AG04450 (cell line): ENCODE results near the gene RNF135. TPM values are rescaled to one million over a fixed set of nuclear protein-coding genes. Genes with fewer than 3 reads are reported as not detected.
A peak's percentile ranks its signal among the peaks of the same experiment; 100 is the strongest.

Experiments
- CTCF ChIA-PET: fragments of 300-600, 350-600 bp; formaldehyde crosslinking; extraction: SDS; loops from one replicate; lab custom pipeline; 2022; ENCODE audit warnings: antibody characterized with exemption, inconsistent platforms; lab: Charles Lee
- POLR2A ChIA-PET: fragments of 350-600 bp; formaldehyde crosslinking; extraction: SDS; loops from one replicate; lab custom pipeline; 2021; ENCODE audit warnings: antibody characterized with exemption, inconsistent platforms; lab: Yijun Ruan, JAX
- DNase-seq: peaks from one replicate; pipeline ENCODE4 v3.0.0-alpha.2; 2011; ENCODE audit warnings: low read depth, low spot score
- H3K27ac ChIP-seq: one replicate; pipeline ENCODE4 v1.5.1; 2012; ENCODE audit warnings: low read depth, low read length, control low read depth
- H3K27me3 ChIP-seq: one replicate; pipeline ENCODE4 v1.6.0; 2012; ENCODE audit warnings: low read length; ENCODE audit not compliant: control insufficient read depth, insufficient read depth
- H3K4me3 ChIP-seq: 2 replicates; pipeline ENCODE4 v1.5.1; 2011; ENCODE audit warnings: mild to moderate bottlenecking, low read depth, low read length, control low read depth
- H3K9me3 ChIP-seq: 2 replicates; pipeline ENCODE4 v1.5.1; 2012; ENCODE audit warnings: low read length; ENCODE audit not compliant: control insufficient read depth, insufficient read depth
- polyA plus RNA-seq: library from polyadenylated mRNA; depleted of rRNA; stranded (reverse); fragments of >200 nt; gene quantifications from 2 replicates; pipeline ENCODE4 v1.2.3, GENCODE V29; 2011
- TF ChIP-seq, protein P1 (sequence below): IDR thresholded peaks from 2 replicates; pipeline ENCODE4 v1.5.1; 2011; ENCODE audit warnings: low read depth, low read length, control low read depth, inconsistent platforms

The RNF135 gene
- polyA plus RNA-seq, 1 experiment: 15.9 TPM

DNA sequence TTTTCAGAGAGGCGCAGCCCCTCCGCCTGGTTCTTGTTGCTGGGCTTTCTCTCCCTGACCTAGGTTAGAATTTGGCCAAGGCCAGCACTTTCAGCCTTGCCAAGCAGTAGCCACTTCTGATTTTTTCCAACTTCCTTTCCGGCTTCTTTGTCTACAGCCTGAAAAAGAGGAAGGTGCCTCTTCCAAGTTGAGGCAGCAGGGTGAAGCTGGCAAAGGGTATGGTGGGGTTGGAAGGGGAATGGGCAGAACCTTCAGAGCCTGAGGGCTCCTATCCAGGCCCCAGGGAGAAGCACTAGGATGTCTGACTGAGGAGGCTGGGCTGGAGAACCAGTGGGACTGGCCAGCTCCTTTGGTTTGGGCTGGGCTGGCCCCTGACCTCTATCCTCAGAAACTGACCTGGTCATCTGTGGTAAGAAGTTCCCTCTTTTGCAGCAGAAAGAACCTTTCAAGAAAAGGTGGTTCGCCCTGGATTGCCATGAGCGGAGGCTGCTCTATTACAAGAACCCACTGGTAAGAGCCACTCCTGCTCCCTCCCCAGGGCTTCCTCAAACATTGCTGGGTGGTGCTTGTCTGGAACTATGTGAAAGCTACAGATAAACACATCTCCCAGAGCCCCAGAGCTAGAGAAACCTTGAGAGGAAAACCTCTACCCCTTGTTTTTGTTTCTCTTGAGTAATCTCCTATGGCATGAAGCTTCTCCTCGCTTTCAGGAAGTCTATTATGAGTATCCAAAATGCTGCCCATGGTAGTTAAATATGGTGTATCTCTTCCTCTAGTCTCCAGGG is 16.6 kb upstream of the RNF135 start:
- CTCF ChIA-PET: interaction anchor here (0.6 kb wide), 1 partner anchor 613 kb away, joined by 3 read pairs; no protein-coding TSS in a partner anchor
- Histone ChIP-seq H3K4me3 (no peak overlapping the region), H3K27ac (peak overlapping the region; percentile 11), H3K27me3 (no peaks in the 10 kb centered on the region), H3K9me3 (no peaks in the 10 kb centered on the region)
- POLR2A ChIA-PET: no interaction called here
- no peak for DNase-seq
- TF ChIP-seq, protein P1, sequence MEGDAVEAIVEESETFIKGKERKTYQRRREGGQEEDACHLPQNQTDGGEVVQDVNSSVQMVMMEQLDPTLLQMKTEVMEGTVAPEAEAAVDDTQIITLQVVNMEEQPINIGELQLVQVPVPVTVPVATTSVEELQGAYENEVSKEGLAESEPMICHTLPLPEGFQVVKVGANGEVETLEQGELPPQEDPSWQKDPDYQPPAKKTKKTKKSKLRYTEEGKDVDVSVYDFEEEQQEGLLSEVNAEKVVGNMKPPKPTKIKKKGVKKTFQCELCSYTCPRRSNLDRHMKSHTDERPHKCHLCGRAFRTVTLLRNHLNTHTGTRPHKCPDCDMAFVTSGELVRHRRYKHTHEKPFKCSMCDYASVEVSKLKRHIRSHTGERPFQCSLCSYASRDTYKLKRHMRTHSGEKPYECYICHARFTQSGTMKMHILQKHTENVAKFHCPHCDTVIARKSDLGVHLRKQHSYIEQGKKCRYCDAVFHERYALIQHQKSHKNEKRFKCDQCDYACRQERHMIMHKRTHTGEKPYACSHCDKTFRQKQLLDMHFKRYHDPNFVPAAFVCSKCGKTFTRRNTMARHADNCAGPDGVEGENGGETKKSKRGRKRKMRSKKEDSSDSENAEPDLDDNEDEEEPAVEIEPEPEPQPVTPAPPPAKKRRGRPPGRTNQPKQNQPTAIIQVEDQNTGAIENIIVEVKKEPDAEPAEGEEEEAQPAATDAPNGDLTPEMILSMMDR: no peak

DNA sequence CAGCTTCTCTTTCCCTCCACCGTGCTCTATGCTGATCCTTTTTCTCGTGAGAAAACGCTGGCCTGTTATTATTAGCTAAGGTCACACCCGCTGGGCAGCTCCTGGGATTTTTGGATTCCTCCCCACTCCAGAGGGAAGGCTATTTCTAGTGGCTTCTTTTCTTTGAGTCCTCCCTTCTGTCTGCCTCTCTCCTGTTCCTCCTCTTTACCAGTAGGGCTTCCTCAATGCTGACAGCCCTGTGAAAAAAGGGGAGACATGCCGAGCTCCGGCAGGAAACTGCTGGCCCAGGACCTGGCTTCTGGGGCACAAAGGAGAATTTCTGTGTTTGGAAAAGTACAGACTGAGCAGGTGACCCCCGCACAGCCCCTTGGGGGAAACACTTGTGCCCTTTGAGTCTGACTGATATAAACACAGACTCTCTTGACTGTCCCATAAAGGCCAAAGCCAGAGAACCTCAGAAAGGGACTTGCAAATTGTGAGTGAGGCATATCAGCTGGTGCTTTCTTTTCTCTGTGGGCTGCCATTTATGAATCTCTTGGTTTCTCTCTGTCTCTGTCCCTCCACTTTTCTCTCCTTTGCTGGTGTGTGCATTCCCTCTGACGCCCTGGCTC is 14.0 kb upstream of the RNF135 start:
- DNase-seq: no peak
- Histone ChIP-seq H3K9me3 (no peaks in the 10 kb centered on the region), H3K27ac (peak overlapping the region; percentile 11), H3K27me3 (no peaks in the 10 kb centered on the region), H3K4me3 (no peak overlapping the region)
- TF ChIP-seq, protein P1: peak; percentile 26; the same call in 1 of the 2 replicates
- CTCF ChIA-PET: interaction anchor here (1.5 kb wide), 1 partner anchor 258 kb away, joined by 4 read pairs; no protein-coding TSS in a partner anchor
- POLR2A ChIA-PET: interaction anchor here (0.6 to 1.1 kb wide), 2 partner anchors 14 to 954 kb away, joined by 4 to 6 read pairs; partner anchors contain the start of gene RNF135

DNA sequence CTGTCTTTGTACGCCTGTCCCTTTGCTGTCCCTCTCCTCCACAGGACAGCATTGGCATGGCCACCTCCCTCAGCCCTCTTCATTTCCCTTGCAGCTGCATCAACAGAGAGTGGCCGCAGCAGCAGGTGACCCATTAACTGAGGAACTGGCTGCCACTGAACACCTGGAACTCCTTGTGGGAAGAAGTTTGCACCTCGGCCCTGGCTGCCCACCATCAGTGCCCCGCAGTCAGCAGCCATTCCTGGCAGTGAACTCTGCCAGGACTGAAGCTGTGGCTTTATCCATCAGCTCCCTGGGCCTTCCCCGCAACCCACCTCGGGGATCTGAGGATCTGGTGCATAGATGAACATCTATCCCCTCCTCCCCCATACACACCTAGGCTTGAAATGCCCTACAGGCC is 13.1 kb upstream of the RNF135 start:
- Histone ChIP-seq H3K27ac (no peak overlapping the region), H3K27me3 (no peaks in the 10 kb centered on the region), H3K4me3 (no peak overlapping the region), H3K9me3 (no peaks in the 10 kb centered on the region)
- ChIA-PET POLR2A (no interaction called here), CTCF (no interaction called here)
- DNase-seq: no peak
- TF ChIP-seq, protein P1: no peak

DNA sequence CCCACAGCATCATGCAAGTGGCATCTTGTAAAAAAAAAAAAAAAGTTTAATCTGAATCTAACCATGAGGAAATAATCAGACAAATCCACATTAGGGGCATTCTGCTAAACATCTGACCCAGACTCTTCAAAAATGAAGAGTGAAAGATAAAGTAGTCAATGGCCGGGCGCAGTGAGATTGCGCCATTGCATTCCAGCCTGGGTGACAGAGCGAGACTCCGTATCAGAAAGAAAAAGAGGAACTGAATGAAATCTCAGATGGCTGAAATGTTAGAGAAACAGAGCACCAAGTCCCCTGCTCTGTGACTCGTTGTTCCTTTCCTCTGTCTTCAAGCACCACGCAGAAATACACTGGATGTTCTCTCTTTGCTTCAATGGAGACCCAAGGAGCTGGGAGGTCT is 12.7 kb upstream of the RNF135 start:
- Histone ChIP-seq H3K27ac (no peak overlapping the region), H3K27me3 (no peaks in the 10 kb centered on the region), H3K4me3 (no peak overlapping the region), H3K9me3 (no peaks in the 10 kb centered on the region)
- TF ChIP-seq, protein P1: no peak
- no peak for DNase-seq
- ChIA-PET CTCF (no interaction called here), POLR2A (no interaction called here)
